Body of pancreas (tissue), 4 donors: ENCODE data around the gene CDC14B.

Experiments
- CTCF ChIP-seq, 7 experiments: fragments of 450-650 bp in 4 of 7; fragments of 200-600 bp in 3 of 7; sonication (generic) in 3 of 7; IDR thresholded peaks; one replicate each; pipeline ENCODE4 v1.5.1; 2016 to 2019; ENCODE audit warnings: antibody characterized with exemption in 7 of 7
- POLR2A ChIP-seq, 3 donors: fragments of 450-650 bp; IDR thresholded peaks; one replicate each; pipeline ENCODE4 v1.6.1; 2016; ENCODE audit warnings: antibody characterized with exemption in 3 of 3, mild to moderate bottlenecking in 2 of 3

DNA sequence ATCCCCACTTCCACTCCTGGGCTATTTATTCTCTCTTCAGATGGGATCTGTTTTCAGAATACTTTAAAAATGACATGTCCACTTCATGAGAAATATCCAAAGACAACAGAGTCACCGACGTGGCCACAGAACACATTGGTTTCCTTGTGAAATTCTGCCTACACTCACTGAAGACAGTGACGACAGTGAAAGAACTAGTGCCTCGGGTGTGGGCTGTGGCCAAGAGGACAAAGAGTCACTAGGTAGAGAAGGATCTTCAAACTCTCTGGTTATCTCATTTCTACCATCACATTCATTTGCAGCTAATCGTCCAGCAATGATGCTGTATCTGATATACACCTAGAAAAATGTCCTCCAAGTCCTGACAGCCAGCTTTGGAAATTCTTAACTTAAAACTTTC, 110.6 kb downstream of the CDC14B start:
- TF ChIP-seq CTCF (IDR thresholded peaks at IDR 0.05) (no peak), POLR2A (IDR thresholded peaks at IDR 0.05) (no peak)
